Nephron progenitor cell (in vitro differentiated cells): ENCODE measurements around the gene VEGFA.

Experiments used
- DNase-seq: peaks from one replicate; pipeline ENCODE4 v3.0.0; 2021
- H3K27ac Mint-ChIP-seq: 2 replicates; pipeline ENCODE4 v1.8.0; 2021; ENCODE audit warnings: mild to moderate bottlenecking, moderate library complexity, mixed read lengths
- H3K27me3 Mint-ChIP-seq: 2 replicates; pipeline ENCODE4 v1.8.0; 2021; ENCODE audit warnings: mild to moderate bottlenecking, low read depth, mixed read lengths; ENCODE audit not compliant: poor library complexity
- H3K36me3 Mint-ChIP-seq: 2 replicates; pipeline ENCODE4 v1.8.0; 2021; ENCODE audit warnings: low read depth, mixed read lengths
- H3K4me1 Mint-ChIP-seq: 2 replicates; pipeline ENCODE4 v1.8.0; 2021; ENCODE audit warnings: mixed read lengths
- H3K4me3 Mint-ChIP-seq: 2 replicates; pipeline ENCODE4 v1.8.0; 2021; ENCODE audit warnings: mild to moderate bottlenecking, moderate library complexity, mixed read lengths
- H3K9me3 Mint-ChIP-seq: 2 replicates; pipeline ENCODE4 v1.8.0; 2021; ENCODE audit warnings: mild to moderate bottlenecking, moderate library complexity, mixed read lengths
- CTCF ChIP-seq: fragments of 200-600 bp; sonication (generic); IDR thresholded peaks from 2 replicates; pipeline ENCODE4 v1.5.0; 2021; ENCODE audit warnings: antibody characterized with exemption

VEGFA gene

GRCh38 chr6:43770372-43771209, 580 bp downstream of the VEGFA start:
- Mint-ChIP-seq H3K27ac (peak overlapping the region; percentile 94), H3K9me3 (no peaks in the 10 kb centered on the region), H3K4me3 (peak overlapping the region; percentile 97), H3K4me1 (peaks cover 68% of the 10 kb centered on the region), H3K36me3 (no peaks in the 10 kb centered on the region), H3K27me3 (peaks cover 5% of the 10 kb centered on the region)
- peak; percentile 72 for DNase-seq
- no peak for TF ChIP-seq CTCF

GRCh38 chr6:43771210-43771857, 1.3 kb downstream of the VEGFA start:
- H3K27ac Mint-ChIP-seq = no peak overlapping the region

GRCh38 chr6:43771858-43772680, 2.1 kb downstream of the VEGFA start:
- Mint-ChIP-seq H3K27me3 (no peaks in the 10 kb centered on the region), H3K4me1 (peaks cover 58% of the 10 kb centered on the region), H3K4me3 (peak overlapping the region; percentile 97), H3K9me3 (no peaks in the 10 kb centered on the region), H3K36me3 (peaks cover 5% of the 10 kb centered on the region), H3K27ac (peak overlapping the region; percentile 44)
- no peak for TF ChIP-seq CTCF
- peak; percentile 62 for DNase-seq

More at GRCh38 chr6:43771210-43771857, 1.3 kb downstream of the VEGFA start:
- peaks cover 5% of the 10 kb centered on the region for H3K27me3 Mint-ChIP-seq
- peaks cover 66% of the 10 kb centered on the region for H3K4me1 Mint-ChIP-seq
- TF ChIP-seq CTCF = no peak
- H3K4me3 Mint-ChIP-seq = peak overlapping the region; percentile 97
- H3K9me3 Mint-ChIP-seq = no peaks in the 10 kb centered on the region
- no peaks in the 10 kb centered on the region for H3K36me3 Mint-ChIP-seq
- DNase-seq = peak; percentile 59

- peak; percentile 43 for DNase-seq
- no peak for TF ChIP-seq CTCF
- H3K4me1 Mint-ChIP-seq = peaks cover 52% of the 10 kb centered on the region
- H3K9me3 Mint-ChIP-seq = no peaks in the 10 kb centered on the region
- peaks cover 10% of the 10 kb centered on the region for H3K36me3 Mint-ChIP-seq
- H3K27me3 Mint-ChIP-seq = no peaks in the 10 kb centered on the region
- no peak overlapping the region for H3K27ac Mint-ChIP-seq
- peak overlapping the region; percentile 94 for H3K4me3 Mint-ChIP-seq
These were observed 2.7 kb downstream of the VEGFA start for GRCh38 chr6:43772681-43773049.

GRCh38 chr6:43773050-43773979, 3.3 kb downstream of the VEGFA start:
- Mint-ChIP-seq H3K4me1 (peaks cover 48% of the 10 kb centered on the region), H3K27ac (no peak overlapping the region), H3K4me3 (peak overlapping the region; percentile 94), H3K36me3 (peaks cover 17% of the 10 kb centered on the region), H3K27me3 (peaks cover 3% of the 10 kb centered on the region), H3K9me3 (no peaks in the 10 kb centered on the region)
- peak; percentile 55 for TF ChIP-seq CTCF
- DNase-seq = peak; percentile 37
